OCI-LY3 (cell line): ENCODE measurements around the gene DOCK10.

Experiments used
- H2AFZ ChIP-seq: fragments of 200-600, 300-600 bp; shearing (Covaris generic); 2 replicates; pipeline ENCODE4 v1.6.0; 2014; ENCODE audit warnings: antibody characterized with exemption, low read depth, low read length
- H3K27ac ChIP-seq: fragments of 200-600, 300-600 bp; sonication (generic); 2 replicates; pipeline ENCODE4 v1.5.1; 2014; ENCODE audit warnings: mild to moderate bottlenecking, low read length, moderate library complexity, mixed read lengths
- H3K27me3 ChIP-seq: fragments of 200-600, 300-600 bp; sonication (generic); 2 replicates; pipeline ENCODE4 v1.6.1; 2014; ENCODE audit warnings: low read depth, low read length, mixed read lengths
- H3K36me3 ChIP-seq: fragments of 200-600, 300-600 bp; sonication (generic); replicated peaks from 2 replicates; pipeline ENCODE3; 2014; ENCODE audit warnings: low read depth, low read length, mixed read lengths
- H3K4me1 ChIP-seq: fragments of 300-600, 200-600 bp; sonication (generic); 2 replicates; pipeline ENCODE4 v1.6.1; 2014; ENCODE audit warnings: low read length, mixed read lengths
- H3K4me2 ChIP-seq: fragments of 200-600, 300-600 bp; sonication (generic); 2 replicates; pipeline ENCODE4 v1.6.1; 2014; ENCODE audit warnings: low read length, mixed read lengths
- H3K4me3 ChIP-seq: fragments of 300-600, 200-600 bp; sonication (generic); 2 replicates; pipeline ENCODE4 v1.5.1; 2014; ENCODE audit warnings: antibody characterized with exemption, mild to moderate bottlenecking, low read length, moderate library complexity
- H3K79me2 ChIP-seq: fragments of 300-600, 200-600 bp; shearing (Covaris generic); 2 replicates; pipeline ENCODE4 v1.6.1; 2014; ENCODE audit warnings: mild to moderate bottlenecking, low read length, mixed read lengths
- H3K9ac ChIP-seq: fragments of 300-600, 200-600 bp; shearing (Covaris generic); 2 replicates; pipeline ENCODE4 v1.6.0; 2014; ENCODE audit warnings: mild to moderate bottlenecking, low read length, moderate library complexity
- H3K9me3 ChIP-seq: fragments of 200-600, 300-600 bp; shearing (Covaris generic); 2 replicates; pipeline ENCODE4 v1.6.1; 2014; ENCODE audit warnings: low read length, mixed read lengths; ENCODE audit not compliant: insufficient read depth
- H4K20me1 ChIP-seq: fragments of 200-600, 300-600 bp; sonication (generic); 2 replicates; pipeline ENCODE4 v1.6.1; 2016; ENCODE audit warnings: low read length, mixed read lengths; ENCODE audit not compliant: insufficient read depth
- CTCF ChIP-seq: fragments of 200-600, 300-600 bp; sonication (generic); IDR thresholded peaks from 2 replicates; pipeline ENCODE4 v1.5.1; 2014; ENCODE audit warnings: antibody characterized with exemption, low read length, low read depth
- EZH2phosphoT487 ChIP-seq: fragments of 200-600 bp; shearing (Covaris generic); IDR thresholded peaks from 2 replicates; pipeline ENCODE4 v1.6.1; 2018; ENCODE audit warnings: antibody characterized with exemption, mixed run types, low read depth

The DOCK10 gene

GRCh38 chr2:225042800-225043167 lies 516 bp upstream of the DOCK10 start:
- Histone ChIP-seq H3K4me2 (peak overlapping the region; percentile 79), H3K27me3 (peaks cover 23% of the 10 kb centered on the region), H3K79me2 (peaks cover 40% of the 10 kb centered on the region), H3K9me3 (no peaks in the 10 kb centered on the region), H4K20me1 (no peaks in the 10 kb centered on the region), H3K4me1 (peaks cover 45% of the 10 kb centered on the region), H3K4me3 (peak overlapping the region; percentile 96), H2AFZ (no peak overlapping the region; the same call in 1 of the 2 replicates), H3K27ac (peak overlapping the region; percentile 95), H3K9ac (peak overlapping the region; percentile 99), H3K36me3 (peaks cover 15% of the 10 kb centered on the region)
- TF ChIP-seq EZH2phosphoT487 (no peak), CTCF (no peak)

DNA sequence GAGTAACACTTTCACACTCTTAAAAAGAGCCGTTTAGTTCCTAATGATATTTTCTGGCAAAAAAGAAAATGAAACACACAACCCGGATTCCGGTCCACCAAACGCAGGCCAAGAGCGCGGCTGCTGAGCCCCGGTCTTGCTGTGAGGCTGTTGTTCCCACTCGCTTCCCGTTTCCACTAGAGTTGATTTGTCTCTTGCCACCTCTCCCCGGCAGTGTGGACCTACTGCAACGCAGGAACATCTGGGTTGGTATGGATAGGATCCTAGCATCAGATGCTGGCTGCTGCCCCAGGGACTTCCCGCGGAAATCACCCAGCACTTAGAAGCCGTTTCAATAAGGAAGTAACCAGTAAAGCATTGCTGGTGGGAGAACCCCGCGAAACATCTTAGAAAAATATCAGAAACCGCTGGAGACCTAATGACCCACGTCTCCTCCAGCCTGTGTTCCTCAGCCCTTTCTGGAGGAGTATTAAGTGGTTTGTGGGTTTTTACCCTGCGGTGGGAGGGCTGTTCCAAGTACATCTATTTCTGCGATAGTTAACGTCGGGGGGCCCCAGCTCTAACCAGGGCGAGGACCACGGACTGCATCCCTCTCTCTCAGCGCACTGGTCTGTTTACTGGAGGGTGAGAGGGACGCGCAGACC lies 939 bp downstream of the DOCK10 start:
- H3K4me3 ChIP-seq, result peak overlapping the region; percentile 96
- no peaks in the 10 kb centered on the region for H3K9me3 ChIP-seq
- H3K36me3 ChIP-seq, result peaks cover 25% of the 10 kb centered on the region
- peak overlapping the region; percentile 95 for H3K27ac ChIP-seq
- H3K27me3 ChIP-seq, result peaks cover 23% of the 10 kb centered on the region
- peak overlapping the region; percentile 99 for H3K9ac ChIP-seq
- H3K4me2 ChIP-seq, result peak overlapping the region; percentile 94
- no peak overlapping the region for H2AFZ ChIP-seq
- peaks cover 58% of the 10 kb centered on the region for H3K4me1 ChIP-seq
- peaks cover 54% of the 10 kb centered on the region for H3K79me2 ChIP-seq
- TF ChIP-seq EZH2phosphoT487 (no peak), CTCF (no peak)
- H4K20me1 ChIP-seq, result peaks cover 3% of the 10 kb centered on the region; the same call in 1 of the 2 replicates

GRCh38 chr2:225040856-225041206 lies 1.4 kb downstream of the DOCK10 start:
- peaks cover 29% of the 10 kb centered on the region for H3K36me3 ChIP-seq
- H3K79me2 ChIP-seq, result peaks cover 59% of the 10 kb centered on the region
- H2AFZ ChIP-seq, result no peak overlapping the region
- peak overlapping the region; percentile 96 for H3K4me3 ChIP-seq
- no peaks in the 10 kb centered on the region for H3K9me3 ChIP-seq
- H3K27ac ChIP-seq, result peak overlapping the region; percentile 95
- H3K27me3 ChIP-seq, result peaks cover 23% of the 10 kb centered on the region
- no peak for TF ChIP-seq CTCF
- no peak for TF ChIP-seq EZH2phosphoT487
- H3K9ac ChIP-seq, result peak overlapping the region; percentile 92
- H4K20me1 ChIP-seq, result peaks cover 3% of the 10 kb centered on the region; the same call in 1 of the 2 replicates
- H3K4me1 ChIP-seq, result peaks cover 58% of the 10 kb centered on the region
- peak overlapping the region; percentile 94 for H3K4me2 ChIP-seq

DNA sequence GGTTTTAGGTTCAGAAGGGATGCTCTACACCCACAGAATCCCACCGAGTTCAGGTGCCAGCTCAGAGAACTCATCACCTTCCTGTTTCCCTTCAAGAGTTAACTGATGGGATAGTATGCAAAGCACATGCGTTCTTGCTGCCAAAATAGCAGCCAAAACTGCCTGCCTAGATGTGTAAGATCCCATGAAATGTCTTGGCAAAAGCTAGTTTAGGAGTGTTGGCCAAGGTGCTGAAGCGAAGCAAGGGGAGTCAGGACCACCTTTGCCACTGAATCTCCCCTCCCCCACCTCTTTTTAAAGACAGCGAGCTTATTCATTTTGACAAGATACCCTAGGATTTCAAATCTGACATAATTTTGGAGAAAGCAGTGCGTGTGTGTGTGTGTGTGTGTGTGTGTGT lies 2.1 kb downstream of the DOCK10 start:
- Histone ChIP-seq H3K4me2 (peak overlapping the region; percentile 94), H3K4me1 (peaks cover 58% of the 10 kb centered on the region), H4K20me1 (peaks cover 3% of the 10 kb centered on the region; the same call in 1 of the 2 replicates), H2AFZ (no peak overlapping the region), H3K9me3 (no peaks in the 10 kb centered on the region), H3K36me3 (peaks cover 33% of the 10 kb centered on the region), H3K4me3 (peak overlapping the region; percentile 96), H3K79me2 (peaks cover 64% of the 10 kb centered on the region), H3K27me3 (peaks cover 22% of the 10 kb centered on the region), H3K9ac (peak overlapping the region; percentile 92), H3K27ac (peak overlapping the region; percentile 95)
- TF ChIP-seq CTCF (no peak), EZH2phosphoT487 (no peak)
